ENCODE results near the gene TCF12.

DNA sequence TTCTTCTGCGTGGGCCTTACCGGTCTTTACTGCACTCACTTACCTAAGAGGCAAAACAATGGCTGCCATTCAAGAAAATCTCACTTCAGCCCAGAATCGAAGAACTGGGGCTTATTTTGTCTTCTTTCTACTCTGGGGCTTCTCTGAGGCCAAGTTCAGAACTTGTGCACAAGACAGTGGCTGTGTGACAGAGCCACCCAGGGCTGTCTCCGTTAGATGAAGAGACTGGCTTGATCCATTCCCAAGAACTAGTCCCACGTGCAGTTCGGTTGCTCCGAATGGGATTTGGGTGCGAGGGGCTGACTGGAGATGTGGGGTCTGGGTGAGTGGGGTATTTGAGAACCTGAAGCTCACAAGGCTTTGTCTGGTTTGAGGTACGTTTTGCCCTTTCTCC lies 795 bp upstream of the TCF12 start:
- TF ChIP-seq ZNF274 (IDR thresholded peaks at IDR 0.05; ENCODE audit: low read depth, low read length) (no peak), YY1 (IDR thresholded peaks at IDR 0.05; ENCODE audit: insufficient read depth, insufficient read length) (no peak), SUZ12 (IDR thresholded peaks at IDR 0.05; ENCODE audit: extremely low read depth, insufficient read depth, insufficient read length) (no peak)
